GM18505 (cell line): Measurements from ENCODE around the gene NLGN3.

Source experiments
- ATAC-seq: cut with Tn5 transposase; IDR thresholded peaks from one replicate; pipeline ENCODE4 v1.9.1; 2021; ENCODE audit not compliant: unreplicated experiment
- POLR2A ChIP-seq: IDR thresholded peaks from 4 replicates; pipeline ENCODE4 v1.6.1; 2011; ENCODE audit warnings: borderline replicate concordance; ENCODE audit not compliant: insufficient read depth, insufficient read length; ENCODE audit errors: extremely low read depth

The NLGN3 gene

GRCh38 chrX:71184092-71184491, 39.5 kb downstream of the NLGN3 start:
- no peak for ATAC-seq
- TF ChIP-seq POLR2A = no peak

- TF ChIP-seq POLR2A = no peak
- ATAC-seq = no peak
Measured at GRCh38 chrX:71184803-71185495, 40.3 kb downstream of the NLGN3 start.

- no peak for ATAC-seq
- no peak for TF ChIP-seq POLR2A
Measured at GRCh38 chrX:71191248-71191647, 46.6 kb downstream of the NLGN3 start.

GRCh38 chrX:71195964-71196649, 51.5 kb downstream of the NLGN3 start:
- TF ChIP-seq POLR2A = no peak
- ATAC-seq = peak; percentile 51

GRCh38 chrX:71198066-71198465, 53.4 kb downstream of the NLGN3 start:
- no peak for ATAC-seq
- peak; percentile 35 for TF ChIP-seq POLR2A

- ATAC-seq = no peak
- TF ChIP-seq POLR2A = no peak
Measured at GRCh38 chrX:71199252-71200008, 54.8 kb downstream of the NLGN3 start.

GRCh38 chrX:71210816-71211215, 66.2 kb downstream of the NLGN3 start:
- no peak for ATAC-seq
- TF ChIP-seq POLR2A = no peak

GRCh38 chrX:71212536-71212935, 67.9 kb downstream of the NLGN3 start:
- no peak for ATAC-seq
- TF ChIP-seq POLR2A = no peak

- no peak for ATAC-seq
- no peak for TF ChIP-seq POLR2A
Measured at GRCh38 chrX:71214152-71214551, 69.5 kb downstream of the NLGN3 start.

- no peak for ATAC-seq
Measured at GRCh38 chrX:71214604-71215337, 70.1 kb downstream of the NLGN3 start.

GRCh38 chrX:71215338-71215912, 70.8 kb downstream of the NLGN3 start:
- no peak for ATAC-seq
- no peak for TF ChIP-seq POLR2A

More at GRCh38 chrX:71214604-71215337, 70.1 kb downstream of the NLGN3 start:
- TF ChIP-seq POLR2A = no peak

GRCh38 chrX:71216485-71216884, 71.8 kb downstream of the NLGN3 start:
- no peak for ATAC-seq
- TF ChIP-seq POLR2A = no peak

- no peak for ATAC-seq
- no peak for TF ChIP-seq POLR2A
Measured at GRCh38 chrX:71217298-71217697, 72.7 kb downstream of the NLGN3 start.
